GM12872 (cell line): ENCODE measurements around the gene MMP24.

Source experiments
- TF ChIP-seq, protein P1 (sequence below): IDR thresholded peaks from 3 replicates; pipeline ENCODE4 v1.5.1; 2011; ENCODE audit warnings: low read depth, mild to moderate bottlenecking, low read length, moderate library complexity; ENCODE audit not compliant: insufficient read depth

MMP24 gene

DNA sequence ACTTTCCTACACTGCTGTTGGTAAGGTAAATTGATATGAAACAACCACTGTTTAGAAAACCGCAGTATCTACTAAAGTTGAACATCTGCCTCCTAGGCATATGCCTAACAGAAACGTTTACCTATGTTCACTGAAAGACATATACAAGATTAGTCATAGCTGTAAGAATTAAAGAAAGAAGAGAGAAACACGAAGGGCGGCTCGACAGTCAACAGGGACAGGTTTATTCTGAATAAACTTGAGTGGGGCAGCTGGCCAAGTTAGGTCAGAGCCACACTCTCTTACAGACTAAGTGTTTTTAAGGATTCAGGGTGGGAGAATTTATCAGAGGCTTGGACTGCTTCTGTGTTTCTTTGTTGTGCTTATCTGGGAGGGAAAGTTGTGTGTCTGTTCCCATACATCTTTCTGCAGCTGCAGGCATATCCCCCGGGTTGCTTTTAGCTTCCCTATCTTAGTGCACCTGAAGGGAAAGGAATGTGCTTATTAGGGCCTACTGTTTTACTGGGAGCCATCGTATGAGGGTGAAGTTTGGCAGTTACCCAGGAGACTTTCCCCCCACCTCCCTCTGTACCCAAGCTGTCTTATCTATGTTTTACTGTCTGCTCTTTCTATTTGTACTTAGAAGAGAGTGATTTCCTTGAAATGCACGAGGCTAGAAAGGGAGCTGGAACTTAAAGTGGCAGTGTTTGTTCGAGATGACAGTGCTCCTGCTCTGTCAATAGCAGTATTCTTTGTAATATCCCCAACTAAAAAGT lies 34.2 kb upstream of the MMP24 start:
- TF ChIP-seq, protein P1, sequence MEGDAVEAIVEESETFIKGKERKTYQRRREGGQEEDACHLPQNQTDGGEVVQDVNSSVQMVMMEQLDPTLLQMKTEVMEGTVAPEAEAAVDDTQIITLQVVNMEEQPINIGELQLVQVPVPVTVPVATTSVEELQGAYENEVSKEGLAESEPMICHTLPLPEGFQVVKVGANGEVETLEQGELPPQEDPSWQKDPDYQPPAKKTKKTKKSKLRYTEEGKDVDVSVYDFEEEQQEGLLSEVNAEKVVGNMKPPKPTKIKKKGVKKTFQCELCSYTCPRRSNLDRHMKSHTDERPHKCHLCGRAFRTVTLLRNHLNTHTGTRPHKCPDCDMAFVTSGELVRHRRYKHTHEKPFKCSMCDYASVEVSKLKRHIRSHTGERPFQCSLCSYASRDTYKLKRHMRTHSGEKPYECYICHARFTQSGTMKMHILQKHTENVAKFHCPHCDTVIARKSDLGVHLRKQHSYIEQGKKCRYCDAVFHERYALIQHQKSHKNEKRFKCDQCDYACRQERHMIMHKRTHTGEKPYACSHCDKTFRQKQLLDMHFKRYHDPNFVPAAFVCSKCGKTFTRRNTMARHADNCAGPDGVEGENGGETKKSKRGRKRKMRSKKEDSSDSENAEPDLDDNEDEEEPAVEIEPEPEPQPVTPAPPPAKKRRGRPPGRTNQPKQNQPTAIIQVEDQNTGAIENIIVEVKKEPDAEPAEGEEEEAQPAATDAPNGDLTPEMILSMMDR = no peak

DNA sequence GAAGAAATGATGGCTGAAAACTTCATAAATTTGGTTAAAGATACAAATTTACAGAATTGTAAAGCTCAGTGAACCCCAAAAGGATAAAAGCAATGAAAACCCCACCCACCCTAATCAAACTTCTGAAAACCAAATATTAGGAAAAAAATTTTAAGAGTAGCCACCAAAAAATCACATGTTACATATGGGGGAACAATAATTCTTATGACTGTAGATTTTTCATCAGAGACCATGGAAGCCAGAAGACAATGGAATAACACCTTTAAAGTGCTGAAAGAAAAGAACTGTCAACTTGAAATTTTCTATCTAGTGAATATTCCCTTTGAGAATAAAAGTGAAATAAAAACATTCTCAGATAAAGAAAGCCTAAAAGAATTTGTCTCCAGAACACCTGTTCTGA lies 30.2 kb upstream of the MMP24 start:
- TF ChIP-seq, protein P1 = no peak

DNA sequence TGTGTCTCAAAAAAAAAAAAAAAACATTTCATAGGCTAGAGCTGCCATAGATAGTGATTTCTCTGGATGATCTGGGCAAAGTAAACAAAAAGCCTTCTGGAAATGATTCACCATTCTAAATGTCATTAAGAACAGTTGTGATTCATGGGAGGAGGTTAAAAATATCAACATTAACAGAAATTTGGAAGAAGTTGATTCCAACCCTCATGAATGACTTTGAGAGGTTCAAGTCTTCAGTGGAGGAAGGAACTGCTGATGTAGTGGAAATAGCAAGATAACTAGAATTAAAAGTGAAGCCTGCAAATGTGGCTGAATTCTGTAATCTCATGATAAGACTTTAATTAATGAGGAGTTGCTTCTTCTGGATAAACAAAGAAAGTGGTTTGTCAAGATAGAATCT lies 26.8 kb upstream of the MMP24 start:
- TF ChIP-seq, protein P1 = no peak

DNA sequence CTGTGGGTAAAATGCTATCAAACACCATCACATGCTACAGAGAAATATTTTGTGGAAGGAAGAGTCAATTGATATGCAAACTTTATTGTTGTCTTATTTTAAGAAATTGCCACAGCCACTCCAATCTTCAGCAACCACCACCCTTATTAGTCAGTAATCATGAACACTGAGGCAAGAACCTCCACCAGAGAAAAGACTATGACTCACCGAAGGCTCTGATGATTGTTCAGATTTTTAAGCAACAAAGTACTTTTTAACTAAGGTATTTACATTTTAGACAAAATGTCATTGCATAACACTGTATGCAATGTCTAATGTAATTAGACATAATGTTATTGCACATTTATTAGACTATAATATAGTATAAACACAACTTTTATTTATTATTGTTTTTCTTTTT lies 26.2 kb upstream of the MMP24 start:
- TF ChIP-seq, protein P1 = no peak

DNA sequence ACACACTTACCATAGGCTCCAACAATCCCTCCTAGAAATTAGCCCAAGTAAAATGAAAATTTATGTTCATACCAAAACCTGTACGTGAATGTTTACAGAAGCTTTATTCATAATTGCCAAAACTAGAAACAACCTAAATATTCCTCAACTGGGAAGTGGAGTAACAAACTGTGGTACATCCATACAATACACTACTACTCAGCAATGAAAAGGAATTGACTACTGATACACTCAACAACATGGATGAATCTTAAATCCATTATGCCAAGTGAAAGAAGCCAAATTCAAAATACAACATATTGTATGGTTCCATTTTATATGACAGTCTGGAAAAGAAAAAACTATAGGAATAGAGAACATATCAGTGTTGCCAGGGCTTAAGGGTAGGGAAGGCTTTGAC lies 19.7 kb upstream of the MMP24 start:
- TF ChIP-seq, protein P1 = no peak

DNA sequence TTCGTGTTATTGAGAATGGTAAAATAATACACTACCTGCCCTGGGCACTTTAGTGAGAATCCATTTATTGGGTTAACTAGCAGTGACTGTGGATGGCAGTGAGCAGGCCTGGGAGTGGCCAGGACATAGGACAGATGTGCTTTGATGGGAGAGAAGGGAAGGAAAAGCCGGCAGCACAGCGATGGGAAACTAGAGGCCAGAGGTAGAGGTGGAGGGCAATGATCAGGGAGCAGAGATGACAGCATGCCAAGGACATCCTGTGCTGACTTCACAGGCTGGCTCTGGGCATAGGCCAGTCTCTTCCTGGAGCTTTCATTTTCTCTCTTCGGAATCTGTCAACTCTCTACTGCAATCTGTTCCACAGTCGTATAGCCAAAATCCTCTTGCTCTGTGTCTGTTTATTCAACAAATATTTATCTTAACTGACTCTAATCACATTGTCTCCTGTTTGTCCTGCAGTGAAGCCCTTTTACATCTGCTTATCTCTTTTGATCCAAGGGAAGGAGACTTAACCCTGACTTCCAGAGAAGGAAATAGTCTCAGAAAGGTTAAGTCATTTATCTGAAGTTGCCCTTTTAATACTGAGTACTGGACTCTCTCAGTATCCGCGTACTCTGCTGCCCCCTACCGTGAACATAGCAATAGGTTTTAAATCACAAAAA lies 18.4 kb upstream of the MMP24 start:
- TF ChIP-seq, protein P1 = peak; percentile 69

DNA sequence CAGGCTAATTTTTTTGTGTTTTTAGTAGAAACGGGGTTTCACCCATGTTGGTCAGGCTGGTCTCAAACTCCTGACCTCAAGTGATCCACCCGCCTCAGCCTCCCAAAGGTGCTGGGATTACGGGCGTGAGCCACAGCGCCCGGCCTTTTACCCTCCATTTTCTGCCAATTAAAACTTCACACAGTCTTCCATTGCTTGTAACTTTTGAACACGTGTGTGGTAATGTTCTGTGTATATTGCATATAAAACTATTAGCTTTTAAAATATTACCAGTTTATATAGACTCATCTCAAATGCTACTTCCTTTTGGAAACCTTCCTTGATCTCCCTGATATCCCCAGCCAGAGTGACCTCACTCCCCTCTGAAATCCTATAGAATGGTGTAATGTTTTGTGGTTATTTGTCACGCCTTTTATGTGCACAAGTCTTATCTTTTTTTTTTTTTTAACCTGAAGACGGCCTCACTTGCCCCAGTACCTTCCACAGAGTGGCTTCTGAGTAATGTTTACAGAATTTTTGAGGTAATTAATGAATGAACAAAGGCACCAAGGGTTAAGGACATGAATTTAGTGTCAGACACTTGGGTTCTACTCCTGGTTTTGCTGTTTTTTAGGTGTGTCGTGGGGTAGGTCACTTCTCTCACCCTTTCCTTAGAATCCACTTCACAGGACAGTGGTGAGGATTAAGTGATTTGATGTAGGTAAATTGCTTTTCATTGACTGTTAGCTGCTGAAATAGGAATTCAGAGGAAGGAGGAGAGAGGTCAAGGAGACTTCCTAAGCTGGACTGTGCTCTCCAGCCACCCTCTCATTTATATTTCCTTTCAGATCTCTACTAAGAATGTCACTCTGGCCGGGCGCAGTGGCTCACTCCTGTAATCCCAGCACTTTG lies 11.2 kb upstream of the MMP24 start:
- TF ChIP-seq, protein P1 = no peak
